Astrocyte (in vitro differentiated cells and primary cell): ENCODE results near the gene FRMD3. TPM values are rescaled to one million over a fixed set of nuclear protein-coding genes. Genes with fewer than 3 reads are reported as not detected.
A peak's percentile ranks its signal among the peaks of the same experiment; 100 is the strongest.

ENCODE experiments used
- DNase-seq: peaks from one replicate; pipeline ENCODE4 v3.0.0-alpha.2; 2010; ENCODE audit warnings: low read depth
- FAIRE-seq: peaks from 2 replicates; lab custom pipeline; 2011; peaks lifted over from hg19 to GRCh38; lab: Jason Lieb, UNC
- H2AFZ ChIP-seq: 2 replicates; pipeline ENCODE4 v1.6.0; 2012; ENCODE audit warnings: low read depth, low read length, inconsistent platforms
- H3K27ac ChIP-seq: 2 replicates; pipeline ENCODE4 v1.5.1; 2011; ENCODE audit warnings: low read depth, low read length, inconsistent platforms
- H3K27me3 ChIP-seq: 2 replicates; pipeline ENCODE4 v1.6.0; 2011; ENCODE audit warnings: low read length, inconsistent platforms; ENCODE audit not compliant: insufficient read depth
- H3K36me3 ChIP-seq: 2 replicates; pipeline ENCODE4 v1.5.1; 2011; ENCODE audit warnings: low read length, inconsistent platforms; ENCODE audit not compliant: insufficient read depth
- H3K4me1 ChIP-seq: 2 replicates; pipeline ENCODE4 v1.5.1; 2011; ENCODE audit warnings: low read length, inconsistent platforms; ENCODE audit not compliant: insufficient read depth
- H3K4me2 ChIP-seq: 2 replicates; pipeline ENCODE4 v1.6.0; 2012; ENCODE audit warnings: low read length, inconsistent platforms
- H3K4me3 ChIP-seq: 2 replicates; pipeline ENCODE4 v1.5.1; 2011; ENCODE audit warnings: low read depth, mild to moderate bottlenecking, low read length, inconsistent platforms; ENCODE audit not compliant: insufficient read depth
- H3K79me2 ChIP-seq: 2 replicates; pipeline ENCODE4 v1.6.0; 2012; ENCODE audit warnings: mild to moderate bottlenecking, low read length, inconsistent platforms; ENCODE audit not compliant: insufficient read depth
- H3K9ac ChIP-seq: 2 replicates; pipeline ENCODE4 v1.6.0; 2012; ENCODE audit warnings: mild to moderate bottlenecking, low read length, inconsistent platforms
- H3K9me3 ChIP-seq: 2 replicates; pipeline ENCODE4 v1.5.1; 2012; ENCODE audit warnings: low read depth, mild to moderate bottlenecking, low read length, inconsistent platforms; ENCODE audit not compliant: insufficient read depth
- H4K20me1 ChIP-seq: 2 replicates; pipeline ENCODE4 v1.6.0; 2012; ENCODE audit warnings: low read length, inconsistent platforms; ENCODE audit not compliant: insufficient read depth
- H3K27ac Mint-ChIP-seq: one replicate; pipeline ENCODE4 v1.8.0; 2021; ENCODE audit warnings: mild to moderate bottlenecking, mixed read lengths; ENCODE audit not compliant: unreplicated experiment
- H3K27me3 Mint-ChIP-seq: one replicate; pipeline ENCODE4 v1.8.0; 2021; ENCODE audit warnings: low read depth, mixed read lengths; ENCODE audit not compliant: unreplicated experiment
- H3K36me3 Mint-ChIP-seq: one replicate; pipeline ENCODE4 v1.8.0; 2021; ENCODE audit warnings: low read depth, mixed read lengths; ENCODE audit not compliant: unreplicated experiment
- H3K4me1 Mint-ChIP-seq: one replicate; pipeline ENCODE4 v1.8.0; 2021; ENCODE audit warnings: low read depth, mixed read lengths; ENCODE audit not compliant: unreplicated experiment
- H3K4me3 Mint-ChIP-seq: one replicate; pipeline ENCODE4 v1.8.0; 2021; ENCODE audit warnings: mild to moderate bottlenecking, moderate library complexity, mixed read lengths; ENCODE audit not compliant: unreplicated experiment
- H3K9me3 Mint-ChIP-seq: one replicate; pipeline ENCODE4 v1.8.0; 2021; ENCODE audit warnings: mild to moderate bottlenecking, mixed read lengths; ENCODE audit not compliant: unreplicated experiment
- CTCF ChIP-seq: IDR thresholded peaks from 2 replicates; pipeline ENCODE4 v1.5.1; 2011; ENCODE audit warnings: low read depth, mild to moderate bottlenecking, inconsistent platforms, low read length, moderate library complexity; ENCODE audit not compliant: insufficient read depth
- EZH2 ChIP-seq: IDR thresholded peaks from 2 replicates; pipeline ENCODE4 v1.6.1; 2012; ENCODE audit warnings: mild to moderate bottlenecking, low read length, inconsistent platforms; ENCODE audit not compliant: insufficient read depth
- total RNA-seq: library from RNA; stranded (reverse); gene quantifications from 2 replicates; pipeline ENCODE4 v1.2.1, GENCODE V29; 2021

Gene FRMD3
- total RNA-seq, 1 donor from 2014 or later: 0.39 TPM

- DNase-seq (peak; percentile 11), FAIRE-seq (no peak)
- H3K9me3 ChIP-seq: no peaks in the 10 kb centered on the region
- H3K27me3 ChIP-seq: no peaks in the 10 kb centered on the region
- Mint-ChIP-seq H3K36me3 (no peaks in the 10 kb centered on the region), H3K9me3 (no peaks in the 10 kb centered on the region), H3K4me3 (no peak overlapping the region), H3K27ac (no peak overlapping the region), H3K27me3 (peaks cover 4% of the 10 kb centered on the region), H3K4me1 (peaks cover 4% of the 10 kb centered on the region)
- no peak overlapping the region for H3K9ac ChIP-seq
- TF ChIP-seq CTCF (no peak), EZH2 (no peak)
- no peaks in the 10 kb centered on the region for H3K4me1 ChIP-seq
- H3K79me2 ChIP-seq: no peaks in the 10 kb centered on the region
- H4K20me1 ChIP-seq: no peaks in the 10 kb centered on the region
- no peaks in the 10 kb centered on the region for H3K36me3 ChIP-seq
- no peak overlapping the region for H3K4me3 ChIP-seq
- H3K27ac ChIP-seq: no peak overlapping the region
- H3K4me2 ChIP-seq: no peak overlapping the region
- no peak overlapping the region for H2AFZ ChIP-seq
Measured at GRCh38 chr9:83336706-83337105, 201.5 kb downstream of the FRMD3 start.

- Histone ChIP-seq H4K20me1 (no peaks in the 10 kb centered on the region), H3K79me2 (no peaks in the 10 kb centered on the region), H3K27me3 (no peaks in the 10 kb centered on the region), H3K4me3 (no peak overlapping the region), H3K4me1 (no peaks in the 10 kb centered on the region), H3K9ac (no peak overlapping the region), H3K4me2 (no peak overlapping the region), H3K36me3 (no peaks in the 10 kb centered on the region), H2AFZ (no peak overlapping the region), H3K9me3 (no peaks in the 10 kb centered on the region), H3K27ac (no peak overlapping the region)
- Mint-ChIP-seq H3K4me3 (no peak overlapping the region), H3K4me1 (peaks cover 4% of the 10 kb centered on the region), H3K27ac (peak overlapping the region; percentile 37), H3K36me3 (no peaks in the 10 kb centered on the region), H3K27me3 (peaks cover 4% of the 10 kb centered on the region), H3K9me3 (no peaks in the 10 kb centered on the region)
- peak; percentile 39 for FAIRE-seq
- DNase-seq: peak; percentile 26
- TF ChIP-seq CTCF: peak; percentile 92
- TF ChIP-seq EZH2: no peak
Measured at GRCh38 chr9:83334320-83334719, 203.9 kb downstream of the FRMD3 start.

GRCh38 chr9:83330207-83331196 is 207.7 kb downstream of the FRMD3 start:
- Histone ChIP-seq H3K9me3 (no peaks in the 10 kb centered on the region), H3K79me2 (no peaks in the 10 kb centered on the region), H3K36me3 (no peaks in the 10 kb centered on the region), H2AFZ (no peak overlapping the region), H3K27ac (no peak overlapping the region), H4K20me1 (no peaks in the 10 kb centered on the region), H3K4me2 (no peak overlapping the region), H3K27me3 (no peaks in the 10 kb centered on the region), H3K4me1 (no peaks in the 10 kb centered on the region), H3K9ac (no peak overlapping the region), H3K4me3 (no peak overlapping the region)
- Mint-ChIP-seq H3K27me3 (peaks cover 6% of the 10 kb centered on the region), H3K27ac (no peak overlapping the region), H3K36me3 (no peaks in the 10 kb centered on the region), H3K4me3 (no peak overlapping the region), H3K9me3 (no peaks in the 10 kb centered on the region), H3K4me1 (peaks cover 5% of the 10 kb centered on the region)
- TF ChIP-seq CTCF (peak; percentile 11), EZH2 (no peak)
- no peak for DNase-seq
- FAIRE-seq: no peak
